Calu3 (cell line): ENCODE results near the gene UGGT1. TPM values are rescaled to one million over a fixed set of nuclear protein-coding genes. Genes with fewer than 3 reads are reported as not detected.

Source experiments
- BruUV-seq: library from RNA; stranded (reverse); fragments of 400-500 nt; replicated peaks from 2 replicates; lab custom pipeline; 2021; lab: Mats Ljungman, UMichigan
- CTCF ChIA-PET: fragments of 300-600 bp; sonication (Branson Sonifier 250); formaldehyde crosslinking; loops from one replicate; lab custom pipeline; 2022; ENCODE audit warnings: antibody characterized with exemption; lab: Charles Lee
- DNase-seq: peaks from one replicate; pipeline ENCODE4 v3.0.0; 2022
- H3K27ac Mint-ChIP-seq: one replicate; pipeline ENCODE4 v1.8.0; 2022; ENCODE audit warnings: mixed read lengths; ENCODE audit not compliant: unreplicated experiment
- H3K27me3 Mint-ChIP-seq: one replicate; pipeline ENCODE4 v1.8.0; 2022; ENCODE audit warnings: mixed read lengths; ENCODE audit not compliant: unreplicated experiment
- H3K36me3 Mint-ChIP-seq: one replicate; pipeline ENCODE4 v1.8.0; 2022; ENCODE audit warnings: mild to moderate bottlenecking, moderate library complexity, mixed read lengths; ENCODE audit not compliant: insufficient read depth, unreplicated experiment
- H3K4me1 Mint-ChIP-seq: one replicate; pipeline ENCODE4 v1.8.0; 2022; ENCODE audit warnings: mild to moderate bottlenecking, low read depth, mixed read lengths; ENCODE audit not compliant: unreplicated experiment
- H3K4me3 Mint-ChIP-seq: one replicate; pipeline ENCODE4 v1.8.0; 2022; ENCODE audit warnings: mild to moderate bottlenecking, low read depth, moderate library complexity, mixed read lengths; ENCODE audit not compliant: unreplicated experiment
- H3K9me3 Mint-ChIP-seq: one replicate; pipeline ENCODE4 v1.8.0; 2022; ENCODE audit warnings: low read depth, mixed read lengths; ENCODE audit not compliant: unreplicated experiment
- CTCF ChIP-seq: fragments of 200-600 bp; IDR thresholded peaks from one replicate; pipeline ENCODE4 v1.8.0; 2022; ENCODE audit warnings: antibody characterized with exemption; ENCODE audit not compliant: unreplicated experiment
- intact Hi-C: fragments of 100-400 bp; cut with micrococcal nuclease; formaldehyde crosslinking; loops from one replicate; pipeline ENCODE4 v1.10.0; 2022; ENCODE audit not compliant: unreplicated experiment
- total RNA-seq: library from RNA; stranded (reverse); gene quantifications from 2 replicates; pipeline ENCODE4 v1.2.3, GENCODE V29; 2022

UGGT1 gene
- total RNA-seq, 1 experiment from 2014 or later: 71.3 TPM

DNA sequence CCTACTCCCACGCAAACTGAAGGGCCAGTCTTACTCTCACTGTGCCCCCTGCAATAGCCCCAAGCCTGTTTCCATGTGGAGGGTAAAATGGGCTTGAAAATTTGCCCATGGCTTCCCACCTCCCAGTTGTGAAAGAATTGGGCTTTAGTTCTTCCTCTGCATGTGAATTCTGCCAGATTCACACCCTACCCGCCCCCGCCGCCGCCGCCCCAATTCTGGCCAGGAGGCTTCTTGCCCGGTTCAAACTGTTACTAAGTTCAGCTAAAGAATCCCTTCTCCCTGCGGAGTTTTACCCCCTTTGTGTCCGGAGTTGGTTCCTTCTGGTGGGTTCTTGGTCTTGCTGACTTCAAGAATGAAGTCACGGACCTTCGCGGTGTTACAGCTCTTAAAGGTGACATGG is 37.7 kb upstream of the UGGT1 start:
- no TSS peak for BruUV-seq
- no peak for DNase-seq
- no peaks in the 10 kb centered on the region for H3K4me1 Mint-ChIP-seq
- TF ChIP-seq CTCF: no peak
- CTCF ChIA-PET: no interaction called here
- H3K36me3 Mint-ChIP-seq: no peaks in the 10 kb centered on the region
- no peak overlapping the region for H3K27ac Mint-ChIP-seq
- peaks cover 24% of the 10 kb centered on the region for H3K27me3 Mint-ChIP-seq
- no peak overlapping the region for H3K4me3 Mint-ChIP-seq
- intact Hi-C loops: no loop called here
- no peaks in the 10 kb centered on the region for H3K9me3 Mint-ChIP-seq

- Mint-ChIP-seq H3K9me3 (no peaks in the 10 kb centered on the region), H3K27ac (no peak overlapping the region), H3K4me3 (no peak overlapping the region), H3K36me3 (no peaks in the 10 kb centered on the region), H3K27me3 (peaks cover 21% of the 10 kb centered on the region), H3K4me1 (no peaks in the 10 kb centered on the region)
- CTCF ChIA-PET: no interaction called here
- BruUV-seq: no TSS peak
- DNase-seq: no peak
- TF ChIP-seq CTCF: no peak
- intact Hi-C loops: no loop called here
These were observed 36.7 kb upstream of the UGGT1 start for GRCh38 chr2:128054104-128054885.

DNA sequence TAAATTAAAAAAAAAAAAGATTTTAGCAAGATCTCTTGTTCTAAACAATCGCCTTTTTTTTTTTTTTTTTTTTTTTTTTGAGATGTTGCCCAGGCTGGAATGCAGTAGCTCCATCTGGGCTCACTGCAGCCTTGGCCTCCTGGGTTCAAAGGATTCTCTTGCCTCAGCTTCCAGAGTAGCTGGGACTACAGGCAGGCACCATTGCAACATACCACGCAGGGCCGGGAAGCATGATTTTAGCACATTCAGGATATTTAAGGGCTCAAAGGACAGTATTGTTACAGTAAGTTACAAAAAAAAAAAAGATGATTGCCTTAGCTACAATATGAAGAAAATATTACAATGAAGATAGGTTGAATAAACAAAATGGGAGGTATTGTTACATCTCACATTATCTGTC is 33.7 kb upstream of the UGGT1 start:
- no peak for TF ChIP-seq CTCF
- H3K36me3 Mint-ChIP-seq: no peaks in the 10 kb centered on the region
- no peaks in the 10 kb centered on the region for H3K9me3 Mint-ChIP-seq
- H3K27me3 Mint-ChIP-seq: peaks cover 9% of the 10 kb centered on the region
- CTCF ChIA-PET: no interaction called here
- H3K27ac Mint-ChIP-seq: no peak overlapping the region
- BruUV-seq: no TSS peak
- no peak for DNase-seq
- intact Hi-C loops: no loop called here
- no peak overlapping the region for H3K4me3 Mint-ChIP-seq
- no peaks in the 10 kb centered on the region for H3K4me1 Mint-ChIP-seq

DNA sequence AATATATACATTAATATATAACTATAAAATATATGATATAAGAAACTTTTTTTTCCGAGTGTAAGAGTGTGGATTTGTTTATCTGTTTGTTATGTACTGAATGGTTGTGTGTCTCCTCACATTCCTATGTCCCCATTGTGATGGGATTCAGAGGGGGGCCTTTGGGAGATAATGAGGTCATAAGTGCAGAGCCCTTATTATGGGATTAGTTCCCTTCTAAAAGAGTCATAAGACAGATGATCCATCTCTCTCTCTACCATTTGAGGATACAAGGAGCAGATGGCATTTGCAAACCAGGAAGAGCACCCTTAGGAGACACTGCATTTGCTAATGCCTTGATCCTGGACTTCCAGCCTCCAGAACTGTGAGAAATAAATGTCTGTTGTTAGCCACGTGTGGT is 32.9 kb upstream of the UGGT1 start:
- CTCF ChIA-PET: no interaction called here
- H3K27me3 Mint-ChIP-seq: peaks cover 6% of the 10 kb centered on the region
- no TSS peak for BruUV-seq

More for the DNA sequence above, 32.9 kb upstream of the UGGT1 start:
- Mint-ChIP-seq H3K4me1 (no peaks in the 10 kb centered on the region), H3K36me3 (no peaks in the 10 kb centered on the region), H3K4me3 (no peak overlapping the region), H3K9me3 (no peaks in the 10 kb centered on the region), H3K27ac (no peak overlapping the region)
- no peak for DNase-seq
- no peak for TF ChIP-seq CTCF
- intact Hi-C loops: no loop called here
